Embryonic facial prominence (tissue), 1 donor: ENCODE measurements around the gene GSG1L.

Experiments
- DNase-seq: peaks from one replicate; pipeline ENCODE4 v3.0.0-alpha.2; 2016; ENCODE audit errors: extremely low spot score

GSG1L gene

GRCh38 chr16:28063591-28064061 is at the start of gene GSG1L:
GSG1L (minus strand) TSS chr16:28063714; CDS start chr16:28063424, 290 bp downstream.
- no peak for DNase-seq

- no peak for DNase-seq
Measured at GRCh38 chr16:28112908-28113307, 49.4 kb upstream of the GSG1L start.

GRCh38 chr16:28110977-28111376 is 47.5 kb upstream of the GSG1L start:
- no peak for DNase-seq

- DNase-seq, result no peak
Measured at GRCh38 chr16:28110479-28110878, 47.0 kb upstream of the GSG1L start.

GRCh38 chr16:28110074-28110473 is 46.6 kb upstream of the GSG1L start:
- DNase-seq, result no peak

- no peak for DNase-seq
Measured at GRCh38 chr16:28108590-28109247, 45.2 kb upstream of the GSG1L start.

GRCh38 chr16:28107232-28107631 is 43.7 kb upstream of the GSG1L start:
- DNase-seq, result no peak

GRCh38 chr16:28106467-28107215 is 43.1 kb upstream of the GSG1L start:
- DNase-seq, result no peak

GRCh38 chr16:28105954-28106353 is 42.4 kb upstream of the GSG1L start:
- DNase-seq, result no peak

GRCh38 chr16:28105297-28105696 is 41.8 kb upstream of the GSG1L start:
- no peak for DNase-seq

- no peak for DNase-seq
Measured at GRCh38 chr16:28104404-28104803, 40.9 kb upstream of the GSG1L start.

GRCh38 chr16:28103516-28104170 is 40.1 kb upstream of the GSG1L start:
- DNase-seq, result no peak

GRCh38 chr16:28101533-28101890 is 38.0 kb upstream of the GSG1L start:
- no peak for DNase-seq

GRCh38 chr16:28100810-28101532 is 37.5 kb upstream of the GSG1L start:
- DNase-seq, result no peak

GRCh38 chr16:28098959-28099945 is 35.7 kb upstream of the GSG1L start:
- no peak for DNase-seq

- DNase-seq, result no peak
Measured at GRCh38 chr16:28098171-28098958, 34.9 kb upstream of the GSG1L start.

- DNase-seq, result no peak
Measured at GRCh38 chr16:28096983-28097899, 33.7 kb upstream of the GSG1L start.

- DNase-seq, result no peak
Measured at GRCh38 chr16:28093385-28093725, 29.8 kb upstream of the GSG1L start.

GRCh38 chr16:28092721-28093384 is 29.3 kb upstream of the GSG1L start:
- no peak for DNase-seq
